ENCODE measurements around the gene CHCHD6. TPM values are rescaled to one million over a fixed set of nuclear protein-coding genes. Genes with fewer than 3 reads are reported as not detected.

Gene CHCHD6
- total and polyA plus RNA-seq, 2 of the 4 experiments (the other 2 are of a cell fraction), result 18.8 to 28.9 TPM

- no peak overlapping the region for H3K4ac ChIP-seq (ENCODE audit: low read depth, low read length)
- no peak overlapping the region for H4K91ac ChIP-seq (ENCODE audit: insufficient read depth, low read depth, low read length)
- no peaks in the 10 kb centered on the region for H3K36me3 ChIP-seq (ENCODE audit: control insufficient read depth, insufficient read depth, low read length)
- H3K4me3 ChIP-seq (ENCODE audit: insufficient read depth, low read depth, low read length), result no peak overlapping the region
- WGBS, 2 experiments (ENCODE audit: extremely low coverage in 2 of 2, insufficient read length in 1 of 2), result no CpG with 5 or more reads among the region's 3 CpGs
- H2AK5ac ChIP-seq (ENCODE audit: low read depth, low read length), result no peak overlapping the region
- no peak overlapping the region for H3K9ac ChIP-seq (ENCODE audit: low read depth, low read length)
- H2AFZ ChIP-seq (replicated peaks; ENCODE audit: low read length, poor library complexity), result no peak overlapping the region
- dilution Hi-C loops (cut with HindIII; ENCODE audit: low sequenced_read_pairs, unreplicated experiment) (no loop called here), intact Hi-C loops (cut with micrococcal nuclease) (no loop called here), in situ Hi-C loops (cut with MboI; ENCODE audit: low sequenced_read_pairs) (no loop called here)
- H4K5ac ChIP-seq (ENCODE audit: low read depth, low read length), result no peak overlapping the region
- no peaks in the 10 kb centered on the region for H3K9me3 ChIP-seq (ENCODE audit: control insufficient read depth, insufficient read depth, low read length)
- ChIA-PET POLR2A (ENCODE audit: unreplicated experiment) (no interaction called here), CTCF (no interaction called here)
- no peaks in the 10 kb centered on the region for H3K27me3 ChIP-seq (ENCODE audit: control insufficient read depth, insufficient read depth, low read length)
- H2BK5ac ChIP-seq (ENCODE audit: low read depth, low read length, poor library complexity, severe bottlenecking), result no peak overlapping the region
- no peaks in the 10 kb centered on the region for H3K79me1 ChIP-seq (ENCODE audit: low read depth in 1 of 2, low read length in 2 of 2)
- no peak overlapping the region for H3K56ac ChIP-seq (ENCODE audit: extremely low read depth, insufficient read depth, low read length)
- no peak overlapping the region for H2BK120ac ChIP-seq (ENCODE audit: low read depth, low read length)
- no TSS peak for BruUV-seq (replicated peaks)
- no peaks in the 10 kb centered on the region; the same call in 1 of the 2 replicates for H3K9me1 ChIP-seq (ENCODE audit: insufficient read depth, low read length)
- DNase-seq, result no peak
- TF ChIP-seq RAD21 (IDR thresholded peaks at IDR 0.05; ENCODE audit: low read length) (no peak), RCOR1 (IDR thresholded peaks at IDR 0.05; ENCODE audit: insufficient replicate concordance, low read length) (no peak), BHLHE40 (IDR thresholded peaks at IDR 0.05; ENCODE audit: low read depth, low read length) (no peak), CHD1 (IDR thresholded peaks at IDR 0.05; ENCODE audit: low read depth, low read length) (no peak), MXI1 (IDR thresholded peaks at IDR 0.05; ENCODE audit: borderline replicate concordance, low read depth, low read length) (no peak)
- TF ChIP-seq, protein P1, sequence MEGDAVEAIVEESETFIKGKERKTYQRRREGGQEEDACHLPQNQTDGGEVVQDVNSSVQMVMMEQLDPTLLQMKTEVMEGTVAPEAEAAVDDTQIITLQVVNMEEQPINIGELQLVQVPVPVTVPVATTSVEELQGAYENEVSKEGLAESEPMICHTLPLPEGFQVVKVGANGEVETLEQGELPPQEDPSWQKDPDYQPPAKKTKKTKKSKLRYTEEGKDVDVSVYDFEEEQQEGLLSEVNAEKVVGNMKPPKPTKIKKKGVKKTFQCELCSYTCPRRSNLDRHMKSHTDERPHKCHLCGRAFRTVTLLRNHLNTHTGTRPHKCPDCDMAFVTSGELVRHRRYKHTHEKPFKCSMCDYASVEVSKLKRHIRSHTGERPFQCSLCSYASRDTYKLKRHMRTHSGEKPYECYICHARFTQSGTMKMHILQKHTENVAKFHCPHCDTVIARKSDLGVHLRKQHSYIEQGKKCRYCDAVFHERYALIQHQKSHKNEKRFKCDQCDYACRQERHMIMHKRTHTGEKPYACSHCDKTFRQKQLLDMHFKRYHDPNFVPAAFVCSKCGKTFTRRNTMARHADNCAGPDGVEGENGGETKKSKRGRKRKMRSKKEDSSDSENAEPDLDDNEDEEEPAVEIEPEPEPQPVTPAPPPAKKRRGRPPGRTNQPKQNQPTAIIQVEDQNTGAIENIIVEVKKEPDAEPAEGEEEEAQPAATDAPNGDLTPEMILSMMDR (conservative IDR thresholded peaks at IDR 0.05; ENCODE audit: low read depth, low read length), result no peak
- no peak overlapping the region for H2BK20ac ChIP-seq (ENCODE audit: low read depth, low read length)
- H3K18ac ChIP-seq (ENCODE audit: low read depth, low read length), result no peak overlapping the region
- H4K8ac ChIP-seq (ENCODE audit: low read depth in 2 of 2, low read length in 2 of 2), result no peak overlapping the region
- no peak overlapping the region for H3K14ac ChIP-seq (replicated peaks; ENCODE audit: low read depth, low read length)
- no peak for ATAC-seq (ENCODE audit: low read depth)
- H2BK15ac ChIP-seq (ENCODE audit: low read depth, low read length), result no peak overlapping the region
- H4K20me1 ChIP-seq (ENCODE audit: insufficient read depth, low read length), result no peaks in the 10 kb centered on the region; the same call in 1 of the 2 replicates
- H3K4me1 ChIP-seq (ENCODE audit: control insufficient read depth, insufficient read depth, low read length), result peaks cover 10% of the 10 kb centered on the region
- H2AK9ac ChIP-seq (replicated peaks; ENCODE audit: low read depth, low read length, poor library complexity), result no peak overlapping the region
- no peak overlapping the region for H3K23ac ChIP-seq (ENCODE audit: low read depth, low read length)
- no peak overlapping the region for H3K27ac ChIP-seq (ENCODE audit: insufficient read depth, low read length)
- no peak overlapping the region for H3K4me2 ChIP-seq (ENCODE audit: low read depth, low read length)
Measured at GRCh38 chr3:126880901-126881300, 176.9 kb downstream of the CHCHD6 start.

All from IMR-90 (cell line).